Measurements from ENCODE around the gene PHF19. TPM values are rescaled to one million over a fixed set of nuclear protein-coding genes. Genes with fewer than 3 reads are reported as not detected.
A peak's percentile ranks its signal among the peaks of the same experiment; 100 is the strongest.

PHF19 gene
- total and polyA plus RNA-seq, 9 donors, result 16.8 to 56.0 (median 40.2) TPM

DNA sequence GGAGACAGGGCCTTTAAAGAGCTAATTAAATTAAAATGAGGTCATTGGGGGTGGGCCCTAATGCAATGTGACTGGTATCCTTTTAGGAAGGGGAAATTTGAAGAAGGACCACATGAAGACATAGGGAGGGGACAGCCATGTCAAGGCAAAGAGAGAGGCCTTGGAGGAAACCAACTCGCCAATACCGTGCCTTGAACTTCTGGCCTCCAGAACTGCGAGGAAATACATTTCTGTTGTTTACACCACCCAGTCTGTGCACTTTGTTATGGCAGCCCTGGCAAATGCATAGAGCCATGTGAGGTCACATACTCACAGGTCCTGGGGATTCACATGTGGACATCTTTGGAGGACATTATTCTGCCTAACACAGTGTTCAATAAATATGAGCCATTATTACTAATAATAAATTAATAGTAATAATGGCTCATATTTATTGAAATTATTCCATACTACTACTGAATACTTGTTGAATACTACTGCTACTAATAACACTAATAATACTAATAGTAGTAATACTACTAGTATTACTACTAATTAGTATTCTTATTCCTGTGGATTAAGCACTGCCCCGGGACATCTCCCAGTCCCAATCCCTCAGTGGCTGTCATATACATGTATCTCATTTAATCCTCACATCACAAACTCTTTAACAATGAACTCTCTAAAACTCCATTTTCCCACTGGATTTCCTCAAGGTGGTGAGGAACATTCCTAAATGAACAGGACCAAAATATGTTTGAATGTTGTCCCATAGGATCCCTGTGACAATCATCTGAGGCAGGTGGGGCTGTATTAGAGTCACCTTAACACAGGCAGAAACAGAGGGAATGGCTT is 41.2 kb upstream of the PHF19 start:
- Histone ChIP-seq H3K4me1 (ENCODE audit: insufficient read depth) (peaks cover 7% of the 10 kb centered on the region), H3K27ac (peak overlapping the region in 1 of 2 donors; percentile 25), H3K4me3 (no peak overlapping the region), H3K9me3 (no peaks in the 10 kb centered on the region), H3K36me3 (no peaks in the 10 kb centered on the region), H3K27me3 (no peaks in the 10 kb centered on the region)
- no peak for DNase-seq
- TF ChIP-seq EP300 (IDR thresholded peaks at IDR 0.05), result no peak
- no peak for TF ChIP-seq POLR2A (IDR thresholded peaks at IDR 0.05)
- TF ChIP-seq, protein P1, sequence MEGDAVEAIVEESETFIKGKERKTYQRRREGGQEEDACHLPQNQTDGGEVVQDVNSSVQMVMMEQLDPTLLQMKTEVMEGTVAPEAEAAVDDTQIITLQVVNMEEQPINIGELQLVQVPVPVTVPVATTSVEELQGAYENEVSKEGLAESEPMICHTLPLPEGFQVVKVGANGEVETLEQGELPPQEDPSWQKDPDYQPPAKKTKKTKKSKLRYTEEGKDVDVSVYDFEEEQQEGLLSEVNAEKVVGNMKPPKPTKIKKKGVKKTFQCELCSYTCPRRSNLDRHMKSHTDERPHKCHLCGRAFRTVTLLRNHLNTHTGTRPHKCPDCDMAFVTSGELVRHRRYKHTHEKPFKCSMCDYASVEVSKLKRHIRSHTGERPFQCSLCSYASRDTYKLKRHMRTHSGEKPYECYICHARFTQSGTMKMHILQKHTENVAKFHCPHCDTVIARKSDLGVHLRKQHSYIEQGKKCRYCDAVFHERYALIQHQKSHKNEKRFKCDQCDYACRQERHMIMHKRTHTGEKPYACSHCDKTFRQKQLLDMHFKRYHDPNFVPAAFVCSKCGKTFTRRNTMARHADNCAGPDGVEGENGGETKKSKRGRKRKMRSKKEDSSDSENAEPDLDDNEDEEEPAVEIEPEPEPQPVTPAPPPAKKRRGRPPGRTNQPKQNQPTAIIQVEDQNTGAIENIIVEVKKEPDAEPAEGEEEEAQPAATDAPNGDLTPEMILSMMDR (IDR thresholded peaks at IDR 0.05), result no peak
- WGBS, 3 donors, result 93 to 98% (median 95%) methylated on average over 4 of the region's 4 CpGs
- intact Hi-C loops (cut with DNase I), result no loop called here

DNA sequence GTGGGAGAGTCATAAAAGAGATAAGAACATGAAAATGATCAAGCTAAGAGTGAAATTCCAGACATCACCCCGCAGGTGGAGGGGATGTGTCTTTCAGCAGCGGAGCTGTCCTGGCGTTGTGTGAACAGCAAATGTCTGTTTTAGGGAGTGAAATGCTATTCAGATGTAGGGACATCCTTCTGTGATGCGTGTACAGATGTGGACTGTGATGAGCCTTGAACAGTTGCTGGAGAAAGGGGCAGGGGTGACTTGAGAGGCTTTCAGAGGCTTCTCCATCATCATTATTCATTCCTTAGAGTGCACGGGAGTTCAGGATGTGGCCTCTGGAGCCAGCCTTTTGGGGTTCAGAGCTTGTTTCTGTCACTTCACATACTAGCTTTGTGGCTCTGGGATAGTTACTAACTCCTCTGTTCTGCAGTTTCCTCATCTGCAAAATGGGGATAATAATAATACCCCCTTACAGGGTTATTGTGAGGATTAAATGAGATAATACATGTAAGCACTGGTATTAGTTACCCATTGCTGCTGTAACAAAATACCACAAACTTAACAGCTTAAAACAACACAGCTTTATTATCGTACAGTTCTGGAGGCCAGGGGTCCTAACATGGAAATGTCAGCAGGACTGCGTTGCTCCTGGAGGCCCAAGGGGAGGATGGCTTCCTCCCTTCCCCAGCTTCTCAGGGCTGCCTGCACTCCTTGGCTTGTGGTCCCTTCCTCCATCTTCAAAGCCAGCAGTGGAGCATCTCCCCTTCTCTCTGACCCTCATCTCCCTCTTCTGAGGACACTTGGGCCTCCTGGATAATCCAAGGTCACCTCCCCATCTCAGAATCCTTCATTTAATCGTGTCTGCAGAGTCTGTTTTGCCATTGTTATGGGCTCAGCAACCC is 40.2 kb upstream of the PHF19 start:
- TF ChIP-seq POLR2A (IDR thresholded peaks at IDR 0.05) (no peak), EP300 (IDR thresholded peaks at IDR 0.05) (no peak)
- TF ChIP-seq, protein P1 (IDR thresholded peaks at IDR 0.05), result no peak
- H3K36me3 ChIP-seq, result no peaks in the 10 kb centered on the region
- H3K4me3 ChIP-seq, result no peak overlapping the region
- no peaks in the 10 kb centered on the region for H3K27me3 ChIP-seq
- whole genome bisulfite sequencing, 3 donors, result 76 to 82% (median 81%) methylated on average over 8 of the region's 8 CpGs
- H3K4me1 ChIP-seq (ENCODE audit: insufficient read depth), result peaks cover 7% of the 10 kb centered on the region
- peak overlapping the region; percentile 46 to 58 for H3K27ac ChIP-seq
- intact Hi-C loops (cut with DNase I), result no loop called here
- no peaks in the 10 kb centered on the region for H3K9me3 ChIP-seq
- DNase-seq, result no peak

DNA sequence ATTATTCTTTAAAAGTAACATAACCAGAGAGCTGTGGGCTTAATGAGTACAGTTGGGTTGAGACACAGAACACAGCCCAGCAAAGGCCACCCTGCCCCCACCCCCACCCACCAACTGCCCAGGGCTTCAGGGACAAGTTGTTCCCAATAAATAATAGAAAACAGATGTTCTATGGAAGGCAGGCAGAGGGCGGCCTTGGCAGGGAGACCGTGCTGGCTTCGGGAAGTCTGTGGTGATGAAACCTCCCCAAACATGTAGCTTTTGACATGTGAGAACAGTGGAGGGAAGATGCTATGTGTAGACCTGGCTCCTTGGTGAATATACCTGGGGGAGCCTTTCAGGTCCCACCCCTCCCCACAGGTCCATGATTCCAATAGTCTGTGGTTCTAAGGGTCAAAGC is 39.6 kb upstream of the PHF19 start:
- intact Hi-C loops (cut with DNase I), result no loop called here
- Histone ChIP-seq H3K36me3 (no peaks in the 10 kb centered on the region), H3K4me3 (no peak overlapping the region), H3K4me1 (ENCODE audit: insufficient read depth) (peaks cover 7% of the 10 kb centered on the region), H3K27ac (peak overlapping the region; percentile 46 to 58), H3K27me3 (no peaks in the 10 kb centered on the region), H3K9me3 (no peaks in the 10 kb centered on the region)
- TF ChIP-seq, protein P1 (IDR thresholded peaks at IDR 0.05), result peak in 2 of 3 donors; percentile 31 to 35
- TF ChIP-seq EP300 (IDR thresholded peaks at IDR 0.05) (no peak), POLR2A (IDR thresholded peaks at IDR 0.05) (no peak)
- WGBS, 3 donors, result 5 to 12% (median 6%) methylated on average over 3 of the region's 3 CpGs
- DNase-seq, result peak; percentile 80 to 90 (median 85)

DNA sequence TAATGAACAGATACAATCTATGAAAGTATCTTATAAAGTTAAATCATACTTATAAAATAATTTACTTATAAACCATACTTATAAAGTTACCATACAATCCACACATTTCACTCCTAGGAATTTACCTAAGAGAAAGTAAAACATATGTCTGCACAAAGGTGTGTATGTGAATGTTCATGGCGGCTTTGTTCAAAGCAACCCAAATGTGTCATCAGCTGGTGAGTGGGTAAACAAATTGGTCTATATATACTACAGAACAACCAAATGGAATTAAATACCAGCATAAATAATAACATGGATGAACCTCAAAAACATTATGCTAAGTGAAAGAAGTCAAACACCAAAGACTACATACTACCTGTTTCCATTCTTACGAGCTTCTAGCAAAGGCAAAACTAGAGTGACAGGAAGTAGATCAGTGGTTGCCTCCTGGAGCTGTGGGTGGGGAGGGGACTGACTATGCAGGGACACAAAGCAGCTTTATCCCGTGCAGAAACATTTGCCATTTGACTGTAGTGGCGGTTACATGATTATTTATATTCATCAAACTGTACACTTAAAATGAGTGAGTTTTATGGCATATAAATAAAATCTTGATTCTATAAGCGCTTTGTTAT is 39.0 kb upstream of the PHF19 start:
- no peak for TF ChIP-seq POLR2A (IDR thresholded peaks at IDR 0.05)
- TF ChIP-seq, protein P1 (IDR thresholded peaks at IDR 0.05), result no peak
- H3K4me3 ChIP-seq, result no peak overlapping the region
- no peak for DNase-seq
- H3K9me3 ChIP-seq, result no peaks in the 10 kb centered on the region
- peaks cover 7% of the 10 kb centered on the region for H3K4me1 ChIP-seq (ENCODE audit: insufficient read depth)
- no peaks in the 10 kb centered on the region for H3K27me3 ChIP-seq
- intact Hi-C loops (cut with DNase I), result no loop called here
- peak overlapping the region in 1 of 2 donors; percentile 58 for H3K27ac ChIP-seq
- WGBS, 3 donors, result 70 to 74% (median 70%) methylated on average over 5 of the region's 5 CpGs
- H3K36me3 ChIP-seq, result no peaks in the 10 kb centered on the region

Measured in ovary (tissue), 9 donors.